OCI-LY1 (cell line): Measurements from ENCODE around the gene HBG2.

Source experiments
- H2AFZ ChIP-seq: fragments of 200-600 bp; sonication (generic), shearing (Covaris generic); 2 replicates; pipeline ENCODE4 v1.6.0; 2014; ENCODE audit warnings: antibody characterized with exemption, mild to moderate bottlenecking, low read length
- H3F3A ChIP-seq: fragments of 200-600 bp; sonication (generic), shearing (Covaris generic); 2 replicates; pipeline ENCODE4 v1.6.0; 2014; ENCODE audit warnings: mild to moderate bottlenecking, antibody characterized with exemption, low read length, moderate library complexity; ENCODE audit not compliant: insufficient read depth
- H3K27ac ChIP-seq: fragments of 200-600 bp; sonication (generic); 2 replicates; pipeline ENCODE4 v1.5.1; 2014; ENCODE audit warnings: low read length, mixed run types, mild to moderate bottlenecking, low read depth; ENCODE audit not compliant: poor library complexity, severe bottlenecking
- H3K27me3 ChIP-seq: fragments of 200-600 bp; sonication (generic); 2 replicates; pipeline ENCODE4 v1.6.0; 2014; ENCODE audit warnings: antibody characterized with exemption, mild to moderate bottlenecking, low read length, moderate library complexity; ENCODE audit not compliant: insufficient read depth
- H3K36me3 ChIP-seq: fragments of 200-600 bp; sonication (generic); 2 replicates; pipeline ENCODE4 v1.6.1; 2014; ENCODE audit warnings: mild to moderate bottlenecking, antibody characterized with exemption, low read length, moderate library complexity, mixed read lengths; ENCODE audit not compliant: insufficient read depth
- H3K4me1 ChIP-seq: fragments of 200-600 bp; sonication (generic); 2 replicates; pipeline ENCODE4 v1.5.1; 2014; ENCODE audit warnings: mild to moderate bottlenecking, low read length, moderate library complexity; ENCODE audit not compliant: insufficient read depth, severe bottlenecking
- H3K4me2 ChIP-seq: fragments of 200-600 bp; sonication (generic), shearing (Covaris generic); 2 replicates; pipeline ENCODE4 v1.6.1; 2014; ENCODE audit warnings: low read length
- H3K4me3 ChIP-seq: fragments of 200-600 bp; sonication (generic); 2 replicates; pipeline ENCODE4 v1.5.1; 2014; ENCODE audit warnings: low read length, low read depth, mild to moderate bottlenecking, mixed read lengths; ENCODE audit not compliant: poor library complexity, severe bottlenecking
- H3K79me2 ChIP-seq: fragments of 200-600 bp; shearing (Covaris generic); 2 replicates; pipeline ENCODE4 v1.6.1; 2016; ENCODE audit warnings: mixed run types, low read length, mixed read lengths; ENCODE audit not compliant: insufficient read depth
- H3K9ac ChIP-seq: fragments of 200-600 bp; sonication (generic), shearing (Covaris generic); 2 replicates; pipeline ENCODE4 v1.6.1; 2014; ENCODE audit warnings: mild to moderate bottlenecking, low read length, mixed read lengths
- H3K9me2 ChIP-seq: fragments of 200-600 bp; sonication (generic), shearing (Covaris generic); 2 replicates; pipeline ENCODE4 v1.6.1; 2014; ENCODE audit warnings: low read depth, mild to moderate bottlenecking, low read length, mixed read lengths
- H3K9me3 ChIP-seq: fragments of 200-600 bp; shearing (Covaris generic); 2 replicates; pipeline ENCODE4 v1.6.1; 2014; ENCODE audit warnings: low read length, mixed read lengths
- H4K20me1 ChIP-seq: fragments of 200-600 bp; sonication (generic), shearing (Covaris generic); 2 replicates; pipeline ENCODE4 v1.6.0; 2016; ENCODE audit warnings: mild to moderate bottlenecking, low read length; ENCODE audit not compliant: insufficient read depth
- CTCF ChIP-seq: fragments of 200-600 bp; sonication (generic), shearing (Covaris generic); IDR thresholded peaks from 2 replicates; pipeline ENCODE4 v1.5.1; 2017; ENCODE audit warnings: mild to moderate bottlenecking, antibody characterized with exemption, low read length, moderate library complexity, mixed read lengths
- EZH2 ChIP-seq: fragments of 200-600 bp; sonication (generic), shearing (Covaris generic); IDR thresholded peaks from 2 replicates; pipeline ENCODE4 v1.8.0; 2017; ENCODE audit warnings: borderline replicate concordance, mixed run types, mild to moderate bottlenecking, antibody characterized with exemption, low read length, moderate library complexity, mixed read lengths

HBG2 gene

GRCh38 chr11:5279471-5280090, 25.0 kb upstream of the HBG2 start:
- Histone ChIP-seq H3K36me3 (no peaks in the 10 kb centered on the region), H3K9me3 (no peaks in the 10 kb centered on the region), H2AFZ (no peak overlapping the region), H3K27me3 (no peaks in the 10 kb centered on the region), H3K9me2 (no peaks in the 10 kb centered on the region), H3K4me1 (no peaks in the 10 kb centered on the region), H3K4me2 (no peak overlapping the region), H3K4me3 (no peak overlapping the region), H3K79me2 (no peaks in the 10 kb centered on the region), H3F3A (no peaks in the 10 kb centered on the region), H4K20me1 (no peaks in the 10 kb centered on the region), H3K9ac (no peak overlapping the region), H3K27ac (no peak overlapping the region)
- TF ChIP-seq CTCF (no peak), EZH2 (no peak)

- Histone ChIP-seq H4K20me1 (no peaks in the 10 kb centered on the region), H3K4me3 (no peak overlapping the region), H3K36me3 (no peaks in the 10 kb centered on the region), H3K4me2 (no peak overlapping the region), H3K9me3 (no peaks in the 10 kb centered on the region), H3F3A (no peaks in the 10 kb centered on the region), H3K9ac (no peak overlapping the region), H3K4me1 (no peaks in the 10 kb centered on the region), H3K79me2 (no peaks in the 10 kb centered on the region), H3K9me2 (no peaks in the 10 kb centered on the region), H2AFZ (no peak overlapping the region), H3K27ac (no peak overlapping the region), H3K27me3 (no peaks in the 10 kb centered on the region)
- TF ChIP-seq CTCF (no peak), EZH2 (no peak)
These were observed 23.3 kb upstream of the HBG2 start for GRCh38 chr11:5277807-5278382.

- Histone ChIP-seq H3K9me3 (no peaks in the 10 kb centered on the region), H3K4me3 (no peak overlapping the region), H3K9ac (no peak overlapping the region), H3F3A (no peaks in the 10 kb centered on the region), H3K36me3 (no peaks in the 10 kb centered on the region), H4K20me1 (no peaks in the 10 kb centered on the region), H2AFZ (no peak overlapping the region), H3K79me2 (no peaks in the 10 kb centered on the region), H3K27ac (no peak overlapping the region), H3K9me2 (no peaks in the 10 kb centered on the region), H3K27me3 (no peaks in the 10 kb centered on the region), H3K4me1 (no peaks in the 10 kb centered on the region), H3K4me2 (no peak overlapping the region)
- no peak for TF ChIP-seq EZH2
These were observed 22.1 kb upstream of the HBG2 start for GRCh38 chr11:5276697-5277096.
